Cortex of kidney (tissue), 1 donor: Measurements from ENCODE around the gene CA10.

Source experiments
- DNase-seq: peaks from one replicate; lab custom pipeline; 2025; lab: John Stamatoyannopoulos, UW

Gene CA10

GRCh38 chr17:51725185-51725584 is 433.3 kb downstream of the CA10 start:
- DNase-seq = no peak

DNA sequence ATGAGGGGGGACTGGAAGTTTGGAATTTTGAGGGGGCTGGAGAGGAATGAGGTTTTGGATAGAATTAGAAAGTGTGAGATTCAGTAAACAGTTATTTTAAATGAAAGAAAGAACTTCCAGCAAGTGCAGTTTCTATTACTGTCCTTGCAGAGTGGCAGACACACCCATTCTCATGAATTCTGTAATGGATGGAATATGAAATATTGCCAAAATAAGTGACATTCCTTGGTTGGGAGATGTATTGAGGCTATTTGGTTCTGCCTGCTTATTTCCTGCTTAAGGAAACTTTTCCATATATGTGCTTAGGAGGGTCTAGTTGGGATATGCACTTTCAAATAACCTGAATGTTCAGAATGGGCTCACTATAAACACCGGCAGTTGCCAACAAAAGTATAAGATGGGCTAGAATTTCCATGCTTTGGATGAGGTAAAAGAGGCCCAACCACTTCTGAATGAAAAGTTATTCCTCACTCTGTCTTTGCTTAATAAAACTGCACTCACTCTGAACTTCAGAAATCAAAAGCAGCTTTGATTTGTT is 434.4 kb downstream of the CA10 start:
- no peak for DNase-seq

- no peak for DNase-seq
These were observed 435.5 kb downstream of the CA10 start for GRCh38 chr17:51722994-51723393.

GRCh38 chr17:51721730-51722129 is 436.8 kb downstream of the CA10 start:
- DNase-seq = no peak

DNA sequence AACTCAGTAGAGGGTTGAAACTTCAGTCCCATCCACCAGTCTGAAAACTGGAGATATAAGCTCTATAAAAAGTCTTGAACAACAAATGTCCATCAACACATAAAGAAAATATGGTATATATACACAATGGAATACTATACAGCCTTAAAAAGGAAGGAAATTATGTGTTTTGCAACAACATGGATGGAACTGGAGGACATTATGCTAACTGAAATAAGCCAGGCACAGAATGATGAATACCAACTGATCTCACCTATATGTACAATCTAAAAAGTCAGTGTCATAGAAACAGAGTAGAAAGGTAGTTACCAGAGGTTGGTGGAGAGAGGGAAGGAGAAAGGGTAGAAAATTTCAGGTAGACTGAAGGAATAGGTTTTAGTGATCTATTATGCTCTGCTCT is 438.1 kb downstream of the CA10 start:
- no peak for DNase-seq

DNA sequence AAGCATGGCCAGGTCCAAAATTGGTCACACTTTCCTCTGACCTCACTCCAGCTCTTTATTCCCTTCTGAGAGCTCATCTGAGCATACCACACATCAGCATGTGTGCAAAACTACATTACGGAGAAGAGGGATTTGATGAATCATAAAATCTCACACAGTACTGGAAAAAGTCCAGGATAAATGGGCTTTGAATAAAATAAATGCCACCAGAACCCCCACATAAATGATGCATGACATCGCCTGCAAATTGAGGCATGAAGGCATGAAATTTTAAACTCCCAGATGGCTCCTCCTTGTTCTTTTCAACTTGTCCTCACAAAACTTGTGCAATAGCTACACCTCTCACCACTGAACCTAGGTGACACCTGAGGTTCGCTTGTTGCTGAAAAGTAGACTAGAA is 439.5 kb downstream of the CA10 start:
- no peak for DNase-seq

DNA sequence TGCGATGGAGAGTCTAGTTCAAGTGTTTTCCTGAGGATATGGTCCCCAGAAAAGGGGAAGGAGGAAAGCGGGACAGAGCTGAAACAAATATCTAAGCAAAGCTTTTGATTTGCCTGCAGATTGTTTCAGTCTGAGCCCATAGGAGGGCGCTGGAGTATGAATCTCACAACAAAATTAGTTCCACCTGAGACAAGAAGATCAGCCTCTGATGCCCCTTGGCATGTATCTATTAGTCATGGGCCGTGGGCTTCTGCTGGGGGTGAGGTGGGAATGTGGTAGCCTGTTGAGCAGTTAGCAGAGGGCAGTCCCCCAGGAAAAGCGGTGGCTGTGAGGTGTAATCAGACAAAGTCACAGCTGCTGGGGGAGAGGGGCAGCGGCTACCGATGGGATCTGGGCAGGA is 446.9 kb downstream of the CA10 start:
- no peak for DNase-seq

DNA sequence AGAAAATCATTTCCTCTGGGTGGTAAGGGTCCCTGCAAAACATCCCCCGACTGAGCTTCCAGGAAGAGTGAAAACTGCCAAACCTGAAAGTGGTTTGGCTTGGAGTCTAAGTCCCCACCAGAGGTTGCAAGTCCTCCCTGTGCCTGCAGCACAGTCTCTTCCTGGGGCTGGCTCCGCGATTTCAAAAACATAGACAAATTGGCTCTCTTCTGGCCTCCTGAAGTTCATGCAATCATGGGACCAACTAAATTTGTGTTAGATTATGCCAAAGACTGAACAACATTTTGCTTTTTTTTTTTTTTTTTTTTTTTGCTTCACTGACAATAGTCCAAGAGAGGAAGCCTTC is 447.9 kb downstream of the CA10 start:
- DNase-seq = no peak

- no peak for DNase-seq
These were observed 448.6 kb downstream of the CA10 start for GRCh38 chr17:51709694-51710633.

DNA sequence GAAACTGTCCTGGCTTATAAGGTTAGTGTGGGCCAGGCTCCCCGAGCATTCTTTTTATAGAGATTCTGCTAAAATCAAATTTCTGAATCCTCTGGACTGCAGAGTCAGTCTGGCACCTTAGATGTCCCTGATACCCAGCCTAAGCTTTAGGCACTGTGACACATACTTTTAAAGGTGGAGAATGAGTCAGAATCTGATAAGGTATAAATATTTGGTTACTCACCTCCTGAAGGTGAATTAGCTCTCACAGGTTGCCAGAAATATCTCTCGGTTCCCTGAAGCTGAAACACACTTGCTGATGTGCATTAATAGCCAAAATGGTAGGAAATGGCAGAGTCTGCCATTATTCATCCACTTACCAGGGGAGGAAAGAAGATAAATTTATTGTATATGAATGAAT is 451.3 kb downstream of the CA10 start:
- DNase-seq = no peak

GRCh38 chr17:51706093-51706492 is 452.4 kb downstream of the CA10 start:
- DNase-seq = no peak

GRCh38 chr17:51703361-51704341 is 454.9 kb downstream of the CA10 start:
- no peak for DNase-seq

DNA sequence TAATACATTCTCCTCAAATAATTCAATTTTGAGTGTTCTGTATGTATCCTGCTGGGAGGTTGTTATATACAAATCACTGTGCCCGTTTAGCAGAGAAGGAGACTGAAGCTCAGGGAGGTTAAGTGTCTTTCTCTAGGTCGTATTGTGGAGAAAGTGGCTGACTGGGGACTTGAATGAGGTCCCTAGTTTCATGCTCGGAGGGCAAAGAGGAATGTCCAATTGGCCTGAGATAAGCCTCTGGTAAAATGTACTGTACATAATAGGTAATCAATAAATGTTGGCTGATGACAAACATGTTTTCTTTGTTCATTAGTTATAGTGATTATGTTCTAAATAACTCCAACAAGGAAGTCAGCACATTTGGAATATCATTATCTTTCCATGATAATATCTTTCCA is 455.6 kb downstream of the CA10 start:
- no peak for DNase-seq

- no peak for DNase-seq
These were observed 457.0 kb downstream of the CA10 start for GRCh38 chr17:51701501-51701900.

- DNase-seq = no peak
These were observed 458.3 kb downstream of the CA10 start for GRCh38 chr17:51700011-51700760.

DNA sequence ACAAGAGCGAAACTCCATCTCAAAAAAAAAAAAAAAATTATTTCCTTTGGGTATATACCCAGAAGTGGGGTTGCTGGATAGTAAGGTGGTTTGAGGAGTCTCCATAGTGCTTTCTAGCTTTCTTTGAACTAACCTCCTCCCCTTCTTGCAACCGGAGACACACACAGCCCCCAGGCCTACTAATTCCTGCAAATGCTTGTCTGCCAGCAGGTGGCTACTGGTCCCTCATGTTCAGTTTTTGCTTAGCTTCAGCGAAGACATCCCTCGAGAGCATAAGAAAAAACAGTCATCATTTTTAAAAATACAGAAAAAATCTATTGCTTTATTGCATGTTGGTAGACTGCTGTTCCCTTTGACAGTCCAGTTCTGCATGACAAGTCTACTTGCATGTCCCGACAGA is 459.2 kb downstream of the CA10 start:
- DNase-seq = no peak

DNA sequence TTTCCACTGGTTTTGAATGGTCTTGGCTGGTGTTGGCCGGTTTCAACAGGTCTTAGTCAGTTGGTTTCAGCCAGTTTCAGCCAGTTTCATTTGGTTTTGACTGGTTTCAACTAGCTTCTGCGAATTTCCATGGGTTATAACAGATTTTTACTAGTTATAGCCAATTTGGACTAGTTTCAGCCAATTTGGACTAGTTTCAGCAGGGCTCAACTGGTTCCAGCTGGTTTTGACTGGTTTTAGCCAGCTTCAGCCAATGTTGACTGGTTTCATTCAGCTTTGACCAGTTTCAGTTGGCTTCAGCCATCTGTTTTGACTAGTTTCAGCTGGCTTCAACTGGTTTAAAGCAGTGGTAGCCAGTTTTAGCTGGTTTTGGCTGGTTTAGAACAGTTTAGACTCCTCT is 465.6 kb downstream of the CA10 start:
- no peak for DNase-seq

GRCh38 chr17:51687887-51688286 is 470.6 kb downstream of the CA10 start:
- no peak for DNase-seq

GRCh38 chr17:51685287-51685909 is 473.1 kb downstream of the CA10 start:
- DNase-seq = no peak

DNA sequence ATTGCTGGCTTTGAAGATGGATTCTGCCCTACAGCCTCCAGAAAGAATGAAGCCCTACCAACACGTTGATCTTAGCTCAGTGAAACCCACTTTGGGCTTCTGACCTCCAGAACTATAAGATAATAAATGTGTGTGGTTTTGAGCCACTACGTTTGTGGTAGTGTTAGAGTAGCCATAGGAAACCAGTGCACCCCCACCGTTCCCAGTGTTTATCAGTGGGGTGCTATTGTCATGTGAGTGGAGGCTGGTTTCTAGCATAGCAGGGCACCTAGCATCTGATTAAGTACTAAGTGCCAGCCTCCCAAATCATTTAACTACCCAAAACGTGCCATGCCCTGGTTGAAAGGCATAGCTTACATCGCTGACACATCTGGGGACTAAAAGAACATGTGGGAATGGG is 474.3 kb downstream of the CA10 start:
- DNase-seq = no peak

DNA sequence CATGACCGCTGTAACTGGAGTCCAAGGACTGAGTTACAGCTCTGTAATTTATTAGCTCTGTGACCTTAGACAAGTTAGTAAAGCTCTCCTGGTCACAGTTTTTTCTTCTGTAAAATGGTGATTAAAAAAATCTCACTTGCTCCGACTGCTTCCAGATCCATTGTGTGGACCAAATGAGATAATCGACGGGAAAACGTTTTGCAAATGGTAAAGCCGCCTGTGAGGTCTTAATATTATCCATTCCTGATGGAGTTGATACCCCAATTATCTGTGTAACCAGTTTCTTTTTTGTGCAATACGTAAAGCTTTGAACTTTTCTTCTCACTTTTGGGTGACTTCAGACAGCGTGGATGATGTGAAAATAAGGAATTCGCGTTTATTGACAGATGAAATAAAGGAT is 475.2 kb downstream of the CA10 start:
- DNase-seq = no peak
